ENCODE results near the gene CHGA.
A peak's percentile ranks its signal among the peaks of the same experiment; 100 is the strongest.

Gene CHGA

GRCh38 chr14:92905667-92906066 lies 17.3 kb upstream of the CHGA start:
- no peak for DNase-seq

GRCh38 chr14:92906420-92906819 lies 16.5 kb upstream of the CHGA start:
- DNase-seq = no peak

- no peak for DNase-seq
Observed at GRCh38 chr14:92906823-92907222, 16.1 kb upstream of the CHGA start.

- DNase-seq = no peak
Observed at GRCh38 chr14:92907316-92907911, 15.5 kb upstream of the CHGA start.

GRCh38 chr14:92914087-92914656 lies 8.8 kb upstream of the CHGA start:
- peak; percentile 11 for DNase-seq

- DNase-seq = no peak
Observed at GRCh38 chr14:92916201-92916600, 6.7 kb upstream of the CHGA start.

GRCh38 chr14:92917041-92917940 lies 5.7 kb upstream of the CHGA start:
- DNase-seq = no peak

GRCh38 chr14:92917956-92918355 lies 5.0 kb upstream of the CHGA start:
- DNase-seq = no peak

- no peak for DNase-seq
Observed at GRCh38 chr14:92920001-92920400, 2.9 kb upstream of the CHGA start.

GRCh38 chr14:92922155-92922735 lies 705 bp upstream of the CHGA start:
- DNase-seq = no peak

GRCh38 chr14:92923744-92924103 lies 774 bp downstream of the CHGA start:
- DNase-seq = no peak

- no peak for DNase-seq
Observed at GRCh38 chr14:92924247-92924646, 1.3 kb downstream of the CHGA start.

GRCh38 chr14:92925446-92925845 lies 2.5 kb downstream of the CHGA start:
- DNase-seq = no peak

- DNase-seq = no peak
Observed at GRCh38 chr14:92926180-92926845, 3.4 kb downstream of the CHGA start.

GRCh38 chr14:92926931-92927330 lies 4.0 kb downstream of the CHGA start:
- DNase-seq = no peak

- DNase-seq = no peak
Observed at GRCh38 chr14:92927349-92928257, 4.7 kb downstream of the CHGA start.

- DNase-seq = no peak
Observed at GRCh38 chr14:92928258-92928629, 5.3 kb downstream of the CHGA start.

GRCh38 chr14:92928961-92929688 lies 6.2 kb downstream of the CHGA start:
- no peak for DNase-seq

GRCh38 chr14:92929689-92930608 lies 7.0 kb downstream of the CHGA start:
- DNase-seq = no peak
